ENCODE data around the gene NARS2.

DNA sequence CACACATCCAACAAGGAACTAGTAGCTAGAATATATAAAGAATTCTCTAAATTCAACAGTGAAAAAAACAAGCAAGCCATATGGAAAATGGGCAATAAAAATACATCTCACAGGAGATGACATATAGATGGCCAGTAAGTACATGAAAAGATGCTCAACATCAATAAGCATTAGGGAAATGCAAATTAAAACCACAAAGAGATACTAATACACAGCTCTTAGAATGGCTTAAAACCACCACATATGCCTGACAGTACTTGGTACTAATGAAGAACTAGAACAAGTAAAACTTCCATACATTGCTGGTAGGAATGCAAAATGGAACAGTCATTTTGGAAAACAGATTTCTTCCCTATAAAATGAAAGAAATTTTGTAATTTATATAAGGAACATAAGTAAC, 85.5 kb downstream of the NARS2 start:
- TF ChIP-seq, protein P1, sequence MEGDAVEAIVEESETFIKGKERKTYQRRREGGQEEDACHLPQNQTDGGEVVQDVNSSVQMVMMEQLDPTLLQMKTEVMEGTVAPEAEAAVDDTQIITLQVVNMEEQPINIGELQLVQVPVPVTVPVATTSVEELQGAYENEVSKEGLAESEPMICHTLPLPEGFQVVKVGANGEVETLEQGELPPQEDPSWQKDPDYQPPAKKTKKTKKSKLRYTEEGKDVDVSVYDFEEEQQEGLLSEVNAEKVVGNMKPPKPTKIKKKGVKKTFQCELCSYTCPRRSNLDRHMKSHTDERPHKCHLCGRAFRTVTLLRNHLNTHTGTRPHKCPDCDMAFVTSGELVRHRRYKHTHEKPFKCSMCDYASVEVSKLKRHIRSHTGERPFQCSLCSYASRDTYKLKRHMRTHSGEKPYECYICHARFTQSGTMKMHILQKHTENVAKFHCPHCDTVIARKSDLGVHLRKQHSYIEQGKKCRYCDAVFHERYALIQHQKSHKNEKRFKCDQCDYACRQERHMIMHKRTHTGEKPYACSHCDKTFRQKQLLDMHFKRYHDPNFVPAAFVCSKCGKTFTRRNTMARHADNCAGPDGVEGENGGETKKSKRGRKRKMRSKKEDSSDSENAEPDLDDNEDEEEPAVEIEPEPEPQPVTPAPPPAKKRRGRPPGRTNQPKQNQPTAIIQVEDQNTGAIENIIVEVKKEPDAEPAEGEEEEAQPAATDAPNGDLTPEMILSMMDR (IDR thresholded peaks at IDR 0.05 in 2 of 3, conservative IDR thresholded peaks at IDR 0.05 in 1 of 3; ENCODE audit: insufficient read depth in 2 of 3, low read depth in 1 of 3, low read length in 3 of 3) = no peak
- TF ChIP-seq EHMT2 (IDR thresholded peaks at IDR 0.05) = no peak
- no peak for TF ChIP-seq EZH2 (IDR thresholded peaks at IDR 0.05; ENCODE audit: borderline replicate concordance, low read depth, low read length)
- TF ChIP-seq MAFK (IDR thresholded peaks at IDR 0.05; ENCODE audit: low read length) = no peak
- no peak for TF ChIP-seq MCM7 (IDR thresholded peaks at IDR 0.05)
- no peak for TF ChIP-seq KLF13 (tag; IDR thresholded peaks at IDR 0.05; ENCODE audit: borderline replicate concordance, low read depth)
- TF ChIP-seq FOSL1 (tag; conservative IDR thresholded peaks at IDR 0.05) = no peak
- TF ChIP-seq, protein P2, sequence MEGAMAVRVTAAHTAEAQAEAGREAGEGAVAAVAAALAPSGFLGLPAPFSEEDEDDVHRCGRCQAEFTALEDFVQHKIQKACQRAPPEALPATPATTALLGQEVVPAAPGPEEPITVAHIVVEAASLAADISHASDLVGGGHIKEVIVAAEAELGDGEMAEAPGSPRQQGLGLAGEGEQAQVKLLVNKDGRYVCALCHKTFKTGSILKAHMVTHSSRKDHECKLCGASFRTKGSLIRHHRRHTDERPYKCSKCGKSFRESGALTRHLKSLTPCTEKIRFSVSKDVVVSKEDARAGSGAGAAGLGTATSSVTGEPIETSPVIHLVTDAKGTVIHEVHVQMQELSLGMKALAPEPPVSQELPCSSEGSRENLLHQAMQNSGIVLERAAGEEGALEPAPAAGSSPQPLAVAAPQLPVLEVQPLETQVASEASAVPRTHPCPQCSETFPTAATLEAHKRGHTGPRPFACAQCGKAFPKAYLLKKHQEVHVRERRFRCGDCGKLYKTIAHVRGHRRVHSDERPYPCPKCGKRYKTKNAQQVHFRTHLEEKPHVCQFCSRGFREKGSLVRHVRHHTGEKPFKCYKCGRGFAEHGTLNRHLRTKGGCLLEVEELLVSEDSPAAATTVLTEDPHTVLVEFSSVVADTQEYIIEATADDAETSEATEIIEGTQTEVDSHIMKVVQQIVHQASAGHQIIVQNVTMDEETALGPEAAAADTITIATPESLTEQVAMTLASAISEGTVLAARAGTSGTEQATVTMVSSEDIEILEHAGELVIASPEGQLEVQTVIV (CRISPR knock-in tag; IDR thresholded peaks at IDR 0.05; ENCODE audit: borderline replicate concordance) = no peak
- TF ChIP-seq TARDBP (IDR thresholded peaks at IDR 0.05) = no peak
- no peak for TF ChIP-seq ZC3H8 (IDR thresholded peaks at IDR 0.05)
- no peak for TF ChIP-seq POLR2A (conservative IDR thresholded peaks at IDR 0.05)
- no peak for TF ChIP-seq ZNF830 (CRISPR knock-in tag; IDR thresholded peaks at IDR 0.05)
- TF ChIP-seq CBFB (CRISPR knock-in tag; IDR thresholded peaks at IDR 0.05) = no peak
- no peak for TF ChIP-seq DACH1 (IDR thresholded peaks at IDR 0.05; ENCODE audit: partially characterized antibody)

All from K562 (cell line).